Glomerular endothelial cell (primary cell): ENCODE results near the gene CD79B. TPM values are rescaled to one million over a fixed set of nuclear protein-coding genes. Genes with fewer than 3 reads are reported as not detected.
"Not testable (repeated sequence)": the region's sequence is repeated elsewhere in the genome, so short reads cannot be mapped to it uniquely, and the experiment has no call there.

ENCODE experiments used
- DNase-seq: peaks from one replicate; pipeline ENCODE4 v3.0.0-alpha.2; 2011; ENCODE audit warnings: low read depth, low spot score; ENCODE audit errors: extremely low read depth
- total RNA-seq: library from RNA; depleted of rRNA; stranded (reverse); fragments of >200 nt; gene quantifications from 2 replicates; pipeline ENCODE4 v1.2.3, GENCODE V29; 2015

Gene CD79B
- total RNA-seq, 1 donor from 2014 or later = 0.70 TPM

DNA sequence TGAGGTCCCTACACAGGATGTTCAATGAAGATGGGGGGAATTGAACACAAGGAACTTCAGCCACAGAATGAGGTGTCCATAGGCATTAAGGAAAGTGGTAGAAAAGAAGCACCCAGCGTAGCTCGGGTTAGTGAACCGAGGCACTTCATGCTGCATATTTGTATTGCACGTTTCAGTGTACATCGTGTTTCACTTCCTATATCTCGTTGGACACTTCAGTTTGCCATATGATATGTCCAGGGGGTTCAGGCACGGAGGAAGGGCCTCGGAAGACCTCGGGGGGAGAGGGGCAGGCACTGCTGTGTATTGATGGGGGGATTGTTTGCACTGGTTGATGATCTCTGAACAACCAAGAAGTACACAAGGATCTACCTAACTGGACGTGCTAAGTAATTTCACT, 16.4 kb downstream of the CD79B start:
- not testable (repeated sequence) for DNase-seq

GRCh38 chr17:63914471-63914870, 17.7 kb downstream of the CD79B start:
- DNase-seq = no peak

- no peak for DNase-seq
Measured at GRCh38 chr17:63911657-63912100, 20.5 kb downstream of the CD79B start.

GRCh38 chr17:63911041-63911635, 21.0 kb downstream of the CD79B start, which contains the start of gene CSHL1:
Gene CSHL1 (minus strand): TSS chr17:63911258. CDS start chr17:63911196, 62 bp downstream.
- DNase-seq = no peak

DNA sequence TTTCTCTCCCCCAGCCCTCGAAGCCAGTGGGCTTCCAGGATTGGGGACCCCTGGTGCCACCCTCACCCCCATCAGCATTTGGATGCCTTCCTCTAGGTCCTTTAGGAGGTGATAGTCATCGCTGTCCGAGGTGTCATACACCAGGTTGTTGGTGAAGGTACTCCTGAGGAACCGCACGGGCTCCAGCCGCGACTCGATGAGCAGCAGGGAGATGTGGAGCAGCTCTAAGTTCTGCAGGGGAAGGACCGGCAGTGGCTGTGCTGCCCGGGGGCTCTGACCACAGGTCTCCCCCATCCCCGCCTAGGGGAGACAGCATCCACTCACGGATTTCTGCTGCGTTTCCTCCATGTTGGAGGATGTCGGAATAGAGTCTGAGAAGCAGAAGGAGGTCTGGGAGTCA, 22.0 kb downstream of the CD79B start:
- no peak for DNase-seq

- not testable (repeated sequence) for DNase-seq
Measured at GRCh38 chr17:63909586-63909985, 22.5 kb downstream of the CD79B start.

- not testable (repeated sequence) for DNase-seq
Measured at GRCh38 chr17:63907161-63907778, 24.9 kb downstream of the CD79B start.

DNA sequence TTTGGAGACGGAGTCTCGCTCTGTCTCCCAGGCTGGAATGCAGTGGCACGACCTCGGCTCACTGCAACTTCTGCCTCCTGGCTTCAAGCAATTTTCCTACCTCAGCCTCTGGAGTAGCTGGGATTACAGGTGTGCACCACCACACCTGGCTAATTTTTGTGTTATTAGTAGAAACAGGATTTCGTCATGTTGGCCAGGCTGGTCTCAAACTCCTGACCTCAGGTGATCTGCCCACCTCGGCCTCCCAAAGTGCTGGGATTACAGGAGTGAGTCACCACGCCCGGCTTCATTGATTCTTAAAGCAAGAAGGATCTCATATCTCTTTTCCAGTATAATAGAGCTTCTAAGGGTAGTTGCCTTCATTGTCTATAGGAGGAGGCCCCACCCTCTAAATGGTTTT, 27.3 kb downstream of the CD79B start:
- not testable (repeated sequence) for DNase-seq

DNA sequence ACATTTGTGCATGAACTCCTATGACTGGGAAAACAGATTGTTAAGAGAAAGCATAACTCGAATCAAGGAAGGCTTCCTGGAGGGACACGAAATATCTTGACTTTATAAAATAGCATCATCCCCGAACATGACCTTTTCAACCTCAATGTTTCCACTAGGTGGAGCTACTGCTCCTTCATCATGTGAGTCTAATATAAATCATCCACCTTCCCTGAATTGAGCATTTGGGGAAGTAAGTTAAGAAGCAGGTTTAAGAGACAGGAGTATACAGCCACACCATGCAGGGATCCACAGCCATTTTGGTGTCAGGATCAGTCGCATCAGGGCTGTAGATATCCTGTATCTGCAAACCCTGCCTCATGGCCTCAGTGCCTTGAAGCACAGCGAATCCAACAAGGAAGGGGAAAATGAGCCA, 28.3 kb downstream of the CD79B start:
- DNase-seq = not testable (repeated sequence)

GRCh38 chr17:63901971-63902370, 30.2 kb downstream of the CD79B start:
- DNase-seq = not testable (repeated sequence)

GRCh38 chr17:63898899-63899798, 33.0 kb downstream of the CD79B start:
- not testable (repeated sequence) for DNase-seq

DNA sequence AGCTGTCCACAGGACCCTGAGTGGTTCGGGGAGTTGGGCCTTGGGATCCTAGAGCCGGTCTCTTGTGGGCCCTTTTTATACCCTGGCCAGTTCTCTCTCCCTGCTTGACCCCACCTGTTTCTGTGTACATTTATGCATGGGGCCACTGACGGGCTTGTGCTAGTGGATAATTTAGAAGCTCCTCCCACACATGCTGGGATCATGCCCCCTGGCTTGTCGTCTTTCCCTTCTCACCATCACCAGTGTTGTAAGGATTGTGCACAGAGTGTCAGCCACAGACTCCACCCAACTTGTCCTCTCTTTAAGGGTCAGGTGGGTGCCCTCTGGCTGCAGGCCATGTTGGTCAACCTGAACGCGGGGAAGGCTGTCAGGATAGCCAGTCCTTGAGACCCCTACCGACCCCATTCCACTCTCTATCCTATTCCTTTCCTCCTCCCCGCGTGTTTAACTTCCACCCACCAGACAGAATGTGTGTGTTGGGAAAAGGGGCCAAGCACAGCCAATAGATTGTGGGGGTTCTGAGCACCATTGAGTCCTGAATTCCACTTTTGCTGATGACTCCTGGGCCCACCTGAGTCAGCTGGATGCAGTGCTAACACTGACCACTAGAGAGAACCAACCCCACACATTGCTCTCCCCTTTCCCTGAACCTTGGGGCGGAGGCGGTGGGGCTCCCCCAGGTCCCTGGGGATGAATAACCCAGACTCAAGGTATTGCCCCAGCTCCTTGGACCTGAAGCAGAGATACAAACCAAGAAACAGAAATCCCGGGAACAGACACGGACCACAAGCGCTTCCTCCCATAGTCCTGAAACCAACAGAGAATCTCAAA, 35.4 kb downstream of the CD79B start, which contains the start of gene CSH1:
TSS of gene CSH1 (minus strand) at position 51 of the 831 bp plus-strand sequence. CDS start 63 bp downstream, outside the sequence.
- not testable (repeated sequence) for DNase-seq

DNA sequence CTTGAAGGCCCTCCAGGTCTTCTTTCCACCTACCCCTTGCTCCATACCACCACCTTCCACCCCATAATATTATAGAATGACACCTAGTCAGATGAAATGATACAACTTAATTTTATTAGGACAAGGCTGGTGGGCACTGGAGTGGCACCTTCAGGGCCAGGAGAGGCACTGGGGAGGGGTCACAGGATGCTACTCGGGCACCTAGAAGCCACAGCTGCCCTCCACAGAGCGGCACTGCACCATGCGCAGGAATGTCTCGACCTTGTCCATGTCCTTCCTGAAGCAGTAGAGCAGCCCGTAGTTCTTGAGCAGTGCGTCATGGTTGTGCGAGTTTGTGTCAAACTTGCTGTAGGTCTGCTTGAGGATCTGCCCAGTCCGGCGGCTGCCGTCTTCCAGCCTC, 37.3 kb downstream of the CD79B start:
- not testable (repeated sequence) for DNase-seq

GRCh38 chr17:63894021-63894420, 38.1 kb downstream of the CD79B start:
- DNase-seq = not testable (repeated sequence)

DNA sequence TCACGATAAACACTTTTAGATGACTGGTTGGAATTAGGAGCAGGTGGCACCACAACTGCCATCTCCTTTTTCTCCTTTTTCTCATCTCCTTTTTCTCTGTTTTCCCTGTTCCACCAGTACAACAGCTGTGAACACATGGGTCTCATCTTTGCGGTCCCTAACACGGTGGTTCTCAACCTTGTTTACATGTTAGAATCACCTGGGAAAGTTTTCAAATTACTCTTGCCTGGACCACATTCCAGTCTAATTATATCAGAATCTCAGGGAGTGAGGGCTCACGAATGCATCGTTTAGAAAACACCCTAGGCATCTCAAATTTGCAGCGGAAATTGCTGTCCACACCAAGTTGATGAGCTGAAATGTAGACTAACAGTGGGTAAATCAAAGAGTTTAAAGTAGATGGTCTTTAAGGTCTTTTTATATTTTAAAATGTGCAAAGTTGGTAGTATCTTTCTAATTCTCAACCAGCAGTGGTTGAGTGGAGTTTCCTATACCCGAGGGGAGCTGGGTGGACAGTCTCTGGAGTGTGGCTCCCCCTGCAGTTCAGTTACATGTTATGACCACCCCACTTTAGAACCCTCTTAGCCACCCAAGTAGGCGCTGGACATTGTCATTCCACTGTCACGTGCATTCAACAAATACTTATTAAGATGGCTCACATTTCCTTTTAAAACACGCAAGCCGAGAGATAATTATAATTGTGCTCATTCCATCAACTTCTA, 39.7 kb downstream of the CD79B start:
- DNase-seq = not testable (repeated sequence)

GRCh38 chr17:63889026-63889848, 42.9 kb downstream of the CD79B start:
- DNase-seq = not testable (repeated sequence)

- not testable (repeated sequence) for DNase-seq
Measured at GRCh38 chr17:63885119-63885518, 47.0 kb downstream of the CD79B start.

GRCh38 chr17:63882626-63883126, 49.5 kb downstream of the CD79B start:
- DNase-seq = not testable (repeated sequence)
